COR-L47 (cell line): ENCODE measurements around the gene SMARCA4.
"Not testable (repeated sequence)": the region's sequence is repeated elsewhere in the genome, so short reads cannot be mapped to it uniquely, and the experiment has no call there.

Source experiments
- DNase-seq: peaks from one replicate; lab custom pipeline; 2025; lab: John Stamatoyannopoulos, UW

Gene SMARCA4

GRCh38 chr19:10928563-10929401 is 32.0 kb upstream of the SMARCA4 start, which contains the start of the genes TIMM29 and YIPF2:
Gene TIMM29, plus strand, starts transcription at chr19:10928811. Its CDS starts 12 bp downstream, at chr19:10928823.
Gene YIPF2, minus strand, starts transcription at chr19:10928639. Its CDS starts 229 bp downstream, at chr19:10928410.
- DNase-seq, result peak; percentile 97

- no peak for DNase-seq
Measured at GRCh38 chr19:10929402-10929794, 31.4 kb upstream of the SMARCA4 start.

GRCh38 chr19:10935371-10936059 is 25.3 kb upstream of the SMARCA4 start:
- DNase-seq, result no peak

GRCh38 chr19:10936661-10937084 is 24.2 kb upstream of the SMARCA4 start:
- peak; percentile 80 for DNase-seq

- not testable (repeated sequence) for DNase-seq
Measured at GRCh38 chr19:10941649-10942048, 19.2 kb upstream of the SMARCA4 start.

- not testable (repeated sequence) for DNase-seq
Measured at GRCh38 chr19:10943412-10943811, 17.4 kb upstream of the SMARCA4 start.

GRCh38 chr19:10945264-10945663 is 15.6 kb upstream of the SMARCA4 start:
- DNase-seq, result no peak

- DNase-seq, result no peak
Measured at GRCh38 chr19:10946958-10947657, 13.7 kb upstream of the SMARCA4 start.

- DNase-seq, result no peak
Measured at GRCh38 chr19:10952809-10953208, 8.0 kb upstream of the SMARCA4 start.

- DNase-seq, result not testable (repeated sequence)
Measured at GRCh38 chr19:10959277-10959968, 1.4 kb upstream of the SMARCA4 start.

- DNase-seq, result no peak
Measured at GRCh38 chr19:10961073-10961860, 437 bp downstream of the SMARCA4 start.

- DNase-seq, result no peak
Measured at GRCh38 chr19:10962863-10963262, 2.0 kb downstream of the SMARCA4 start.

GRCh38 chr19:10963865-10964264 is 3.0 kb downstream of the SMARCA4 start:
- DNase-seq, result no peak

- DNase-seq, result no peak
Measured at GRCh38 chr19:10964903-10965302, 4.1 kb downstream of the SMARCA4 start.

GRCh38 chr19:10965398-10965797 is 4.6 kb downstream of the SMARCA4 start:
- no peak for DNase-seq

- DNase-seq, result no peak
Measured at GRCh38 chr19:10966809-10967208, 6.0 kb downstream of the SMARCA4 start.

- DNase-seq, result no peak
Measured at GRCh38 chr19:10968527-10969135, 7.8 kb downstream of the SMARCA4 start.

GRCh38 chr19:10971107-10971726 is 10.4 kb downstream of the SMARCA4 start:
- no peak for DNase-seq

GRCh38 chr19:10975374-10976130 is 14.7 kb downstream of the SMARCA4 start:
- no peak for DNase-seq
